ENCODE measurements around the gene LBP.
"Not testable (repeated sequence)": the region's sequence is repeated elsewhere in the genome, so short reads cannot be mapped to it uniquely, and the experiment has no call there.

The LBP gene

DNA sequence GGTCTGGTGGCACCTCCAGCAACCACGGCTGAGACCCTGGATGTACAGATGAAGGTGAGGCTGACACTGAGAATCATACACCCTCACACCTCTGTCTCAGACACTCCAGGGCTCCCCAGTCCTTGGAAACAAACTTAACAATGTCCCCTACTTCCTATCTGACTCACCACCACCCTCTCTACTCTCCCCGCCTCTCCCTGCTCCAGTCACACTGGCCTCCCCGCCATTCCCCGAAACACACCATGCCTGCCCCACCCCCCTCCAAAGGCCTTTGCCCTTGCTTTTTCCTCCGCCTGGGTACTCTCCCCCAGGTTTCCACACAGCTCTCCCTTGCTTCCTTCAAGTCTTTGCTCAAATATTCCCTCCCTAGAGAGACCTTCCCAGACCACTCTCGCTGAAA lies 26.1 kb upstream of the LBP start:
- no peak for DNase-seq (ENCODE audit: low read depth)

DNA sequence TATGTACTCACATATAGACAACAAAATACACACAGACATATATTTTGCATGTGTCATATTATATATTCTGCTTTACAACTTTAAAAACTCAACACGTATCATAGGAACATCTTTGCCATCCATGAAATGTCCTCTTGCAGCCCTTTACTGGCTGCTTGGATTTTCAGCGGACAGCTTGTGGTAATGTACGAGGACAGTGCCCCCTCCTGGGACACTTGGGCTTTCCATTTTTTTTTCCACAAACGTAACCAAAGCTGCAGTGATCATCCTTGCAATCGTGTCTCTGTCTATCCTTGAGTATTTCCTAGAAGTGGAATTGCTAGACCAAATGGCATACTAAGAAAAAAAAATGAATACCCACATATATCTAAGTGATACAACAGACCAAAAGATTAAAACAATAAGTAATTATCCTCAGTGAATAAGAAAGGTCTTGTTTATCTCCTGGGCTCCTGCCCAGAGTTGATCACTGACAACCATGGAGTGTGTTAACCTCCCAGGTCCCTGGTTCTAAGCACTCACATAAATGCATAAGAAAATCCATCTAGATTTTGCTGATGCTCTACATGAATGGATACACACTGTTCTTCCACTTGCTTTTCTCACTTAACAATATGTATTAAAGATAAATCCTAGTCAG lies 24.2 kb upstream of the LBP start:
- DNase-seq (ENCODE audit: low read depth), result peak; percentile 80

DNA sequence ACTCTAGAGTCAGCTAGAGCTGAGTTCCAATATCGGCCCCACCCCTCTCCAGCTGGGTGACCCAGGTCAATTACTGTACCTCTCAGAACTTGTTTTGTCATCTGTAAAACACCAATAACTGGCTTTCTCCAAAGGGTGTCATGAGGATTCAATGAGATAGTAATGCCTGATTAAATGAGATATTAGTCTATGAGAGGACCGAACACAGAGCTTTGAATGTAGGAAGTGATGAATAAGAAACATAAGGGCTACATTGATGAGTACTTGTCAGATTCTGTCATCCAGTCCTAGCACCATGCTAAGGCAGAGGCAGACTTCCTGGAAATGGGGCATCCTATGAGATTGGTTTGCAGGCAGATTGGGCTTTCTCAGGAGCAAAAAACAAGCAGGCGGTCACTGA lies 22.1 kb upstream of the LBP start:
- no peak for DNase-seq (ENCODE audit: low read depth)

DNA sequence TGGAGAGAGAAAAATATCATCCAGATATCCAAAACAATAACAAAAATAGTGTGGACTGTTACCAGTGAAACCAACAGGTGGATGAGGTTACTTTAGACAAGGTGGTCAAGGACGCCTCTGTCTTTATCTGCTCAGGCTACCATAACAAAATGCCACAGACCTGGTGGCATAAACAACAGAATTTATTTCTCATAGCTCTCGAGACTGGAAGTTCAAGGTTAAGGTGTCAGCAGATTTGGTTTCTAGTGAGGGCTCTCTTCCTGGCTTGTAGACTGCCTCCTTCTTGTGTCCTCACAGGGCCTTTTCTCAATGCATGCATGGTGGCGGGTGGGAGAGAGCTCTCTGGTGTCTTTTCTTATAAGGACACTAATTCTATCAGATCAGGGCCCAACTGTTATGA lies 21.1 kb upstream of the LBP start:
- no peak for DNase-seq (ENCODE audit: low read depth)

DNA sequence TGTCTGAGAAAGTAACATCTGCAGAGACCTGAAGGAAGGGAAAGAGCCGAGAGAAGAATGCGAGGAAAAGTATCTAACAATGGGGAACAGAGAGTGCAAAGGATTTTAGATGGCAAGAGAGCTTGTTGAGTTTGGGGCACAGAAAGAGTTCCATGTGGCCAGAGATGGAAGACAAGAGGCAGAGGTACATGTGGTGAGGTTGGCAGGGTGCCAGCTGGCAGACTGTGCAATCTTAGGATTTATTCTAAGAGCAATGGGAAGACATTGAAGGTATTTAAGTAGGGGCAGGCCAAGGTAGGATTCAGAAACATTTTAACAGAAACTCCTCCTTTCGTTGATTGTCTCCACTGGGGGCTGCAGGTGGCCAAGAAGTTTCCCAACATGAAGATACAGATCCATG lies 20.4 kb upstream of the LBP start:
- DNase-seq (ENCODE audit: low read depth), result no peak

DNA sequence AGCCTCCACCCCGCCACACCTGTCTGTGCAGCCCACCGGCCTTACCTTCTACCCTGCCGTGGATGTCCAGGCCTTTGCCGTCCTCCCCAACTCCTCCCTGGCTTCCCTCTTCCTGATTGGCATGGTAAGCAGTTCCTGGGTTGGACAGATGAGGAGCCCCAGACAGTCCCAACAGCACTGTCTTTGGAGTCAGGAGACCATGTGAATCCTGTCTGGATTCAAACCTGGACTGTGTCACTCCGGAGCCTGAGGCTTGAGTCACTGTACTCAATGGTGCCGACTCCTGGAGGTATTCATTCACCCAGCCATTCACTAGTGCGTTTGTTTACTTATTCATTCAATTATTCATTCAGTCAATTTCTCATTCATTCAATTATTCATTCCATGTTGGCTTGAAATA lies 20.0 kb upstream of the LBP start:
- DNase-seq (ENCODE audit: low read depth), result peak; percentile 40

DNA sequence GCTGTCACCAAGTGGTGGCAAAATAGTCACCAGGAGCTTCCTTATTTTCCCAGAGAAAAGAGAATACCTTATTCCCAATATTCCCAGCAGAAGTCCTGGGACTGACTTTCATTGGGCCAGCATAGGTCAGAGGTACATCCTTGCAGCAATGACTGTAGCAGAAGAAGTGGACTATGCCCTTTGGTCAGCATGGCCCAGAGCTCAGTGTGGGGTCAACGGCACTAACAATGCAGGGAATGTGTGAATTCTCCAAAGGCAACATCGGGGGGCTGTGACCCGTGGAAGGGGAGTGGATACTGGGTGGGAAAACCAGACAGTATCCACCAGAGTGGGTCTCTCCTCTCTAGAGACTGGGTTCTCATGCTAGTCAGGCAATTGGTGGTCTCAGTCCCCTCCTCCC lies 15.6 kb upstream of the LBP start:
- no peak for DNase-seq (ENCODE audit: low read depth)

DNA sequence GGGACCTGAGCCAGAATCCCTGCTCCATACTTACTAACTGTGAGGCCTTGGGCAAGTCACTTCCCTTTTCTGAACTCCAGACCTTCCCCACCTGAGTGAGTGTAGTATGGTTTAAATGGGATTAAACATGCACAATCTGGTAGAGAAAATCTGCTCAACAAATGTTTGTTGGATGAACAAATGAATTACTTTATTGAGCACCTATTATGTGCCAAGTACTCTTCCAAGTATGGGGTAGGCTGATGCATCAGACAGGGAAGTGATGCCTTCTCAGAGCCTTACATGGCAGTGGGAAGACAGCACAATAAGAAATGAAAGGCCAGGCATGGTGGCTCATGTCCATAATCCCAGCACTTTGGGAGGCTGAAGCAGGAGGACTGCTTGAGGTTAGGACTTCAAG lies 15.0 kb upstream of the LBP start:
- no peak for DNase-seq (ENCODE audit: low read depth)

DNA sequence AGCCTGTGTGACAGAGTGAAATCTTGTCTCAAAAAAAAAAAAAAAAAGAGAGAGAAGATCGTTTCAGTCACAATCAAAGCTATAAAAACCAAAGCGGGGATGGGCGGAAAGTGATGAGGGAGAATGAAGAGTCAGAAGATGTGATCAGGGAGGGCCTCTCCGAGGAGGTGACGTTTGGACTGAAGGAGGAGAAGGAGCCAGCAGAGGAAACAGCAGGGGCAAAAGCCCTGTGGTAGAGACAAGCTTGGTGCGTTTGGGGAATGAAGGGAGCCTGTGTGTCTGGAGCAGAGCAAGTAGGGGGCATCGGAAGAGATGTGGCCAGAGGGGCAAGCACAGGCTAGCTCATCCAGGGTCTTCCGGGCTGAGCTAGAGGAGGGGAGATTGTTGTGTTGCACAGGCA lies 14.5 kb upstream of the LBP start:
- no peak for DNase-seq (ENCODE audit: low read depth)

DNA sequence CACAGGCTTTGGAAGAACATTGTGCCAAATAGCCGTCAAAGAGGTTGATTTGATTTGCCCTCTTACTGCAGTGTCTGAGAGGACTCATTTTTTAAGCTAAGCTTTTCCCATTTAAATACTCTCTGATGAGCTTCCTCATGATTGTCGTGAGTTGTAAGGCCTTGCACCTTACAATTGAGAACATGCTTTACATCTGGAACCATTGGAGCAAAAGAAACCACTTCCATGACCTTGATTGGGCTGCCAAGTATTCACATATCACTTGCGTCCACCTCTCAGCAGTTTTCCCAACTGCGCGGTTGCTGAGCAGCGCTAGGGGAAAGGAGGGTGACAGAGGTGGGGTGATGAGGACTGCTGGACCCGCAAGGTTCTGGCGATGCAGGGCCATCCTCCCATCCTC lies 12.3 kb upstream of the LBP start:
- no peak for DNase-seq (ENCODE audit: low read depth)

DNA sequence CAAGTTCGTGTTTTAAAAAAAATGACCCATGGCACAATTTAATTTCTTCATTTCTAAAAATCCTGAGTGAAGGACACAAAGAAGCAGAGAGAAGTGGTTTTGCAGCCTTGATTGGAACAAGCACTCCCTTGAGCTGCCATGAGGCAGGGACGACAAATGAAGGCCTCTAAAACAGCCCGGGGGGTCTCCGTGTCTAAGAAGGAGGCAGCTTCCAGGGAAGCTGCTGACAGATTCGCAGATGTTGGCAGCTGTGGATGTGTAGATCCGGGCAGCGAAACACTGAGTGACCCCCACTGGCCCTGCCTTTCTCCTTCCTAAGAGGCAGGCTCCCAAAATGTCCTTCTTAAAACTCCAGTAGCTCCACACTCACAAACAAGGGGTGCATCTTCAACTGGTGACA lies 9.6 kb upstream of the LBP start:
- DNase-seq (ENCODE audit: low read depth), result no peak

DNA sequence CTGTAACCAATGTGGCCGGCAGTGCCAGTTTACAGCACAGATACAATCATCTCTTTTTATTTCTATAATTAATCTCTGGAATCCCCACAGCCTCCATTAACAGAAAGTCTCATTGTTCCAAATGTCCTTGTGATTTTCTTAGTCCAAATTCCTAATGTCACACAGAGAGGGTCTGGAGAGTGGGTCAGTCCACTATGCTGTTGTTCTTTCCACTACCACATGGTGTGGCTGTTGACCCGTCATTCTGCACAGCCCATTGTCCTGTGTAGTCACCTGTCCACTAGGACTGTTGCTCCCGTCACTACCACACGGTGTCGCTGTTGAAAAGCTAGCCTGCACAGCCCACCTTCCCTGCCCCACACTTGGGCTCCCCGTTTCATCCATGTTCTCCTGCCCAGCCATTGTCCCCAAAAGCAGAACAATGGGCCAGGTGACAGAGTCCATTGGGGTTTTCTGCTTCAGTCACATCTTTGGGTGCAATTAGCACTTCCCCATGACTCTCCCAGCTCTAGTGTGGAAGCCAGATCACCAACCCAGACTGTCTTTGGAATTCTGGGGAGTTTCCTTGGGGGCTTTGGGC lies 8.6 kb upstream of the LBP start:
- peak; percentile 75 for DNase-seq (ENCODE audit: low read depth)

DNA sequence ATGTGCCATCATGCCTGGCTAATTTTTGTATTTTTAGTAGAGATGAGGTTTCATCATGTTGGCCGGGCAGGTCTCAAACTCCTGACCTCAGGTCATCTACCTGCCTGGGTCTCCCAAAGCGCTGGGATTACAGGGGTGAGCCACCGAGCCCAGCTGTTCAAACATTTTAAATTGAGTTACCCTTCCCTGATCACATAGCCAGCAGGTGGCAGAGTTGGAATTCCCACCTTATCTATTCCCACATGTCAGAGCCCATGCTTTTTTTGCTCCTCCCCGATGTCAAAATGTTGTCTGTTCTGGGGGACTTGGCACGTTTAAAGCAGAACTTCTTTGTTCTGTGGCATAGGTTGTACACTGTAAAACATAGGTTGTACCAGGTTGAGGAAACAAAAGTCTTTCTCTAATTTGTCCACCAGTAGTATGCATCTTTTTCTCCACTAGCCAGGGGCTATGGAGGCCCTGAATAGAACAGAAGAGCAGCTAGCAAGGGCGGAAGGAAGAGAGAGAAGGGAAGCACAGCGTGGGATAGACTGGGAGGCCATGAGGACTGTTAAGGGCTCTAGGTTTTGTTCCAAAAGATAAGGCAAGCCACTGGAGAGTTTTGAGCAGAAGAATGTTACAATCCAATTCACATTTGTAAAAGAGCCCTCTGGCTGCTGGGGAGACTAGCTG lies 7.3 kb upstream of the LBP start:
- peak; percentile 49 for DNase-seq (ENCODE audit: low read depth)

DNA sequence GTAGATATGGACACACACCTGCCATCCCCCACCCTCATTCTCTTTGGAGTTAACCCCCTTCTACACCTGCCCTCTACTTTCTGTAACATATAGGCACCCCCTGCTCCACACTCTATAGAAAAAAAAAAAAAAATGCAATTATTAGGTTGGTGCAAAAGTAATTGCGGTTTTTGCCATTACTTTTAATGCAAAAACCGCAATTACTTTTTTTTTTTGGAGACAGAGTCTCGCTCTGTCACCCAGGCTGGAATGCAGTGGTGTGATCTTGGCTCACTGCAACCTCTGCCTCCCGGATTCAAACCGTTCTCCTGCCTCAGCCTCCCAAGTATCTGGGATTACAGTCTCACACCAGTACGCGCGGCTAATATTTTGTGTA lies 6.8 kb upstream of the LBP start:
- DNase-seq (ENCODE audit: low read depth), result not testable (repeated sequence)

DNA sequence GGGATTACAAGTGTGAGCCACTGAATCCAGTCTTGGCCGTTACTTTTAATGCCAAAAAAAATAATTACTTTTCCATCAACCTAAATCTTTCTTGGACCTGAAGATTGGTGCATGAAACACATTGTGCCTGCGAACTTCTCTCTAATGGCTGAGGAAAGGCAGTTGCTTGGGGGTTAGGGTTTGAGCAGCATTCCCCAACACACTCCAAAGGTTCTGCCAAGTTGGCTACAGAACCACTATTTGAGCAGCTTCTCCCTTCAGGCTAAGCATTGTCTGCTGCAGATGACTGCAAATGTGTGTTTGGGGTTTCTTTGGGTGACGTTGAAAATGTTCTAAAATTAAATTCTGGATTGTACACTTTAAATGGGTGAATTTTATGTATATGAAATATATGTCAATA lies 6.3 kb upstream of the LBP start:
- no peak for DNase-seq (ENCODE audit: low read depth)

DNA sequence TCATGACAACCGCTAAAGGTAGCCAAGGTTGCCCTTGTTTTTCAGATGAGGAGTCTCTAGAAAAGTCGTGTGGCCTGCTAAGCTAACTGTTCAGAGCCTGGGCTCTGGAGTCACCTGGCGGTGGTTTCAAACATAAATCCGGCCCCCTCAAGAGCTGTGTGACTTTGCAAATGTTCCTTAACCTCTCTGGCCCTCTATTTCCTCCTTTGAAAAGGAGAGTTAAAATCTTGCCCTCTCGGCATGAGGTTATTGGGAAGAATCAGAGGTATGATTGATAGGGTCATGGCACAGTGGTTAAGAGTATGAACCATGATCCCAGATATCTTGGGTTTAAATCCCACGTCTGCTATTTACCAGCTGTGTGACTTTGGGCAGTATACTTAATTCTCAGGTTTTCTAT lies 5.6 kb upstream of the LBP start:
- DNase-seq (ENCODE audit: low read depth), result no peak

DNA sequence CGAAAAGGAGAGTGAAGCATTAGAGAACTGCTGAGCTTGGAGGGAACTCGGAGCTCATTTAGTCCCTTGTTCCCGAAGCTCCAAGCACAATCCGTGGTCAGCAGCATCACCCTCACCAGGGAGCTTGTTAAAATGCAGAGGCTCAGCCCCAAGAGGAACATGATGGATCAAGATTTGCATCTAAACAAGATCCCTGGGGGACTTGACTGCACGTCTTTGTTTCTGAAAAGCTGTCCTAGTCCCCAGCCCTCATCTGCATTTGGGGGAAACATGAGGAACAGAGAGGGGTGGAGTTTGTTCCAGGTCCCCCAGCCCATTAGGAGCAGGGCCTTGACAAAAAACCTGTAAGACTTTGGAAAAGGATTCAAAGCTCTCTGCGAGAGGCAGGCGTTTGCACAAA lies 4.1 kb upstream of the LBP start:
- no peak for DNase-seq (ENCODE audit: low read depth)

DNA sequence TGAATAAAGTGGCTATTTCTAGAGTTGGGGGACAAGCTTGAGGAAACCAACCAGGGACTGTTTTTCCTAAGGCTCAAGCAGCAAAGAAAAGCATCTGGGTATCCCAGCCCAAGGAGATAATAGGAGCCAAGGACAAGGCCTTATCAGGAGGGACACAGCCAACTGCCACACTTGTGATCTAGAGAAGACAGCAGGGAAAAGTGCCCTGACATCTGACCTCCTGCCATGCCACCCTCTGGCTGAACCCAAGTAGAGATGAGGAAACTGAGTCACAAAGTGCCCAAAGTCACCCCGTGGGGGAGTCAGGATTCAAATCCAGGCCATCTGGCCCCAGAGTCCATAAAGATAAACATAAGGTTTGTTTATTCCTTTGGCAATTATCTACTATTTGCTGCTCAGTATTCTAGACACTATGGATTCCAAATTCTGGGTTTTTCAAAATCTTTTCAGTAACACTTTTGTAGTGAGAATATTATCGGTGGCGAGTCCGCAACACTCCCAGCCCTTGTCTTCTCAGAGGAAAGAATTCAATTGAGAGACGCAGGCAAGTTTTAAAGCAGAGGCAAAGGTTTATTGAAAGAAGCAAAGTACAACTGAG lies 3.5 kb upstream of the LBP start:
- no peak for DNase-seq (ENCODE audit: low read depth)

DNA sequence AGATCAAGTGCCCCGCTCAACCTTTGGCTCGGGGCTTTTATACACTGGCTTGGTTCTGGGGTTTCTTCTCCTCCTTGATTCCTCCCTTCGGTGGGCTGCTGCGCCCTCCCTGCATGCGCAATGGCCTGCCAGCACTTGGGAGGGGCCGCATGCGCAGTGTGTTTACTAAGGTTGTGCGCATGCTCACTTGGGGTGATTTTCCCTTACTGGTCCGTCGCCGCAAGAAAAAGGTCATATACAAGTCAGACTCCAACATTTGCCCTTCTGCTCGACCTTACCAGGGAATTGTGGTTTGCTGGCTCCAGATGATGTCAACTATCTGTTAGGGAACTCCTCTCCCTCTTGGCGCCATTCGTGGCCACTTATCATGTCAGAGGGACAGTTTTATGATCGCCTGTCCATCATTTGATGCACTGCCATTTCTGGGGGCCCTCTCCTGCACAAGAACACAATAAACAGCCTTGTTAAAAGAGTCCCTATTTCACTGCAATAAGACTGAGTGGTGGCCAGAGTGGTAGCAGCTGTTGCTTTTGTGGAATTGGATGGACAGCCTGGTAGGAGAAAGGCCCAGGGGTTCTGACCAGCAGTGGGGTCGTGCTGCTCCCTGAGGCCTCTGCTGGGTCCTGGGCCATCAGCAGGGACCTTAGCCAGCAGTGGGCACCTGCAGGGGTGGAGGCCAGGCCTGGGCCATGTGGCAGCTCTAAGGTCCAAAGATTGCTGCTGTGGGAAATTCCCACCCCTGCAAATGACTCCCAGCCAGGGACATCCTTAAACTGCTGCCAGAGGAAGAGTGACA lies 2.8 kb upstream of the LBP start:
- peak; percentile 70 for DNase-seq (ENCODE audit: low read depth)

DNA sequence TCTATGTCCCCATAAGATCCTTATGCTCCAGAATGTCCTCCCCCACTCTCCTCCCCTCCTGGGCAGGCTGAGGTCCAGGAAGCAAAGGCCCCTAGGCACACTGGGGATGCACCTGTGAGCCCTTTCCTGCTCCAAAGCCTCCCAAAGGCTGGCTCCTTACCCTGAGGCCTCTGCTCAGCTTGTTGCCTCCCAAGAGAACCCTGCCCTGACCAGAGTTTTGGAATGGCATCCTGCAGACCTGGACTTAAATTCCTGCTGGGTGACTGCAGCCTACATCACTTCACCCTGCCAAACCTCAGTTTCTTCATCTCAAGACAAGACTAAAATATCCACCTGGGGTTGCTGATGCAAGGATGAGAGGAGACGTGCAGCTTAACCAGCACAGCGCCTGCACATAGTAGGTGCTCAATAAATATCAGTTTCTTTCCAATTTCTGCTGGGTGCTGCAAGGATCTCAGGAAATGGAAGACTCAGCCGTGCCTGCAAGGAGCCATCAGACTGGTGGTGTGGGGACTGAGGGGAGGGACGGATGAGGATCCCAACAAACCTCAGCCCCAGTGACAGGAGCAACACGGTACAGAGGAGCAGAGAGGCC lies 2.1 kb upstream of the LBP start:
- no peak for DNase-seq (ENCODE audit: low read depth)

DNA sequence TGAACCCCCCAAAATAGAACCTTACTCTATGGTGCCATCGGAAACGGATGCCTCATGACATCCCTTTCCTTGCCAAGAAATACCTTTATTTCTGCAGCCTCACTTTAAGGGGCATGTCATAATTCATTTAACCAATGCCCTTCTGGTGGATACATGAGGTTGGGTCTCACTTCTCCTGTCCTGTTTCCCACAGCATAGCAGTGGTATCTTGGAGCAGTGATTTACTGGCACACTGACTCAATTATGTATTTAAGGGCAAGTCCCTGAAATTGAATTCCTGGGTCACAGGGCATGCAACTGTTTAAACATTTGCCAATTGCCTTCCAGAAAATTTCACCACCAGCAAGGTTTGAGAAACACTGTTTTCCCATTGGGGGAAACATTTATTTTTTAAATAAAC lies 639 bp upstream of the LBP start:
- DNase-seq (ENCODE audit: low read depth), result no peak

DNA sequence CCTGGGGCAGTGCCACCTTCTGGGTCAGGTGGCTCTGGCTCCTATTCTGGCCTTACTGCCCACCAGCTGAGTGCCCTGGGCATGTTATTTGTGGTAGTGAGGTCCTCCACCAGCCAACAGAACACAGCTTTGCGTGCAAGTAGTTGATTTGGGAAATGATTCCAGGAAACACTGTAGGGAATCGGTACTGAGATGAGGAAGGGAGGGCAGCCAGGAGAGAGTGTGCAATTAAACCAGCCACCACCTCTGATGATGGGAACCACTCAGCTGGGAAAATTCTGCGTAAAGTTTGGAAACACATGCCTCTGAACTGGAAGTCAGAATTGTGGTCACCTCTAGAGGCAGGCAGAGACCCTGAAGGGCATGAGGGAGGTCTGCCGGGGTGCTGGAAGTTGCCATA lies 459 bp downstream of the LBP start:
- DNase-seq (ENCODE audit: low read depth), result no peak

Measured in ELR (cell line).